Nephron progenitor cell (in vitro differentiated cells): Measurements from ENCODE around the gene HSD11B1.

ENCODE experiments used
- DNase-seq: peaks from one replicate; pipeline ENCODE4 v3.0.0; 2021
- H3K27ac Mint-ChIP-seq: 2 replicates; pipeline ENCODE4 v1.8.0; 2021; ENCODE audit warnings: mild to moderate bottlenecking, moderate library complexity, mixed read lengths
- H3K27me3 Mint-ChIP-seq: 2 replicates; pipeline ENCODE4 v1.8.0; 2021; ENCODE audit warnings: mild to moderate bottlenecking, low read depth, mixed read lengths; ENCODE audit not compliant: poor library complexity
- H3K36me3 Mint-ChIP-seq: 2 replicates; pipeline ENCODE4 v1.8.0; 2021; ENCODE audit warnings: low read depth, mixed read lengths
- H3K4me1 Mint-ChIP-seq: 2 replicates; pipeline ENCODE4 v1.8.0; 2021; ENCODE audit warnings: mixed read lengths
- H3K4me3 Mint-ChIP-seq: 2 replicates; pipeline ENCODE4 v1.8.0; 2021; ENCODE audit warnings: mild to moderate bottlenecking, moderate library complexity, mixed read lengths
- H3K9me3 Mint-ChIP-seq: 2 replicates; pipeline ENCODE4 v1.8.0; 2021; ENCODE audit warnings: mild to moderate bottlenecking, moderate library complexity, mixed read lengths
- CTCF ChIP-seq: fragments of 200-600 bp; sonication (generic); IDR thresholded peaks from 2 replicates; pipeline ENCODE4 v1.5.0; 2021; ENCODE audit warnings: antibody characterized with exemption

The HSD11B1 gene

GRCh38 chr1:209672705-209673630 lies 31.7 kb upstream of the HSD11B1 start:
- peaks cover 20% of the 10 kb centered on the region for H3K36me3 Mint-ChIP-seq
- TF ChIP-seq CTCF, result no peak
- H3K4me3 Mint-ChIP-seq, result no peak overlapping the region
- DNase-seq, result no peak
- H3K27ac Mint-ChIP-seq, result no peak overlapping the region
- H3K27me3 Mint-ChIP-seq, result peaks cover 82% of the 10 kb centered on the region
- peaks cover 38% of the 10 kb centered on the region for H3K4me1 Mint-ChIP-seq
- peaks cover 10% of the 10 kb centered on the region for H3K9me3 Mint-ChIP-seq

GRCh38 chr1:209673631-209674417 lies 30.8 kb upstream of the HSD11B1 start:
- peaks cover 10% of the 10 kb centered on the region for H3K9me3 Mint-ChIP-seq
- no peak for DNase-seq
- peaks cover 20% of the 10 kb centered on the region for H3K36me3 Mint-ChIP-seq
- H3K27ac Mint-ChIP-seq, result no peak overlapping the region
- H3K27me3 Mint-ChIP-seq, result peaks cover 90% of the 10 kb centered on the region
- no peak for TF ChIP-seq CTCF
- H3K4me3 Mint-ChIP-seq, result peak overlapping the region; percentile 85
- peaks cover 38% of the 10 kb centered on the region for H3K4me1 Mint-ChIP-seq

GRCh38 chr1:209674957-209675564 lies 29.6 kb upstream of the HSD11B1 start, which contains the start of gene G0S2:
Gene G0S2, plus strand, starts transcription at chr1:209675412. Its CDS starts 273 bp downstream, at chr1:209675685.
- no peak for TF ChIP-seq CTCF
- Mint-ChIP-seq H3K36me3 (peaks cover 20% of the 10 kb centered on the region), H3K4me1 (peaks cover 38% of the 10 kb centered on the region), H3K27ac (no peak within 1 kb of the TSS), H3K4me3 (peak within 1 kb of the TSS; percentile 85), H3K9me3 (peaks cover 10% of the 10 kb centered on the region), H3K27me3 (peaks cover 96% of the 10 kb centered on the region)
- DNase-seq, result peak; percentile 63

- peaks cover 97% of the 10 kb centered on the region for H3K27me3 Mint-ChIP-seq
- no peak for TF ChIP-seq CTCF
- peak overlapping the region; percentile 85 for H3K4me3 Mint-ChIP-seq
- H3K9me3 Mint-ChIP-seq, result peaks cover 10% of the 10 kb centered on the region
- peaks cover 38% of the 10 kb centered on the region for H3K4me1 Mint-ChIP-seq
- peaks cover 20% of the 10 kb centered on the region for H3K36me3 Mint-ChIP-seq
- DNase-seq, result peak; percentile 52
- H3K27ac Mint-ChIP-seq, result no peak overlapping the region
Observed at GRCh38 chr1:209675565-209676154, 29.0 kb upstream of the HSD11B1 start.

- Mint-ChIP-seq H3K9me3 (no peaks in the 10 kb centered on the region), H3K27ac (no peak overlapping the region), H3K4me3 (no peak overlapping the region), H3K36me3 (peaks cover 14% of the 10 kb centered on the region), H3K4me1 (peaks cover 35% of the 10 kb centered on the region), H3K27me3 (peaks cover 87% of the 10 kb centered on the region)
- DNase-seq, result no peak
- no peak for TF ChIP-seq CTCF
Observed at GRCh38 chr1:209678981-209679539, 25.6 kb upstream of the HSD11B1 start.
